ENCODE results near the gene SLC24A1.

The SLC24A1 gene

DNA sequence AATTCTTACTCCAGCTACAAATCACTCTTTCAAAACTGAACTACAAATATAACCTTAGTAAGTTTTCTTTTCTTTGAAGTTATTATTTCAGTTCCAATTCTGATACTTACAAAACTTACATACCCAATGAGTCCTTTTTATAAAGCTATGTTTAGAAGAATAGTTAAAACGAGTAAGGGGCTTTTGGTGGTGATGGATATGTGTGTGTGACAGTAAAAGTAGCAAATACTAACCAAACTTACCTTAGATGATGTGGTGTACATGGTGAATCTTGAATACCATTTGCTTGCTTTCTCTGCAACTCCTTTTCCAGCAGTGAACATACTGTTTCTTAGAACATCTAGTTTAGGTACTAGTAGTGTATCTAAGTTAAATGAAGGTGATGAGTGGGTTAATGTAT, 68.4 kb downstream of the SLC24A1 start:
- H3K9me3 Mint-ChIP-seq, result peaks cover 1% of the 10 kb centered on the region
- ATAC-seq (ENCODE audit: low read depth) (no peak), DNase-seq (ENCODE audit: low spot score in 2 of 2) (no peak)
- H3K36me3 Mint-ChIP-seq, result peaks cover 38% of the 10 kb centered on the region
- no peaks in the 10 kb centered on the region for H3K4me1 Mint-ChIP-seq
- no peaks in the 10 kb centered on the region for H3K27me3 Mint-ChIP-seq
- no peak overlapping the region for H3K4me3 Mint-ChIP-seq
- H3K27ac Mint-ChIP-seq, result no peak overlapping the region

DNA sequence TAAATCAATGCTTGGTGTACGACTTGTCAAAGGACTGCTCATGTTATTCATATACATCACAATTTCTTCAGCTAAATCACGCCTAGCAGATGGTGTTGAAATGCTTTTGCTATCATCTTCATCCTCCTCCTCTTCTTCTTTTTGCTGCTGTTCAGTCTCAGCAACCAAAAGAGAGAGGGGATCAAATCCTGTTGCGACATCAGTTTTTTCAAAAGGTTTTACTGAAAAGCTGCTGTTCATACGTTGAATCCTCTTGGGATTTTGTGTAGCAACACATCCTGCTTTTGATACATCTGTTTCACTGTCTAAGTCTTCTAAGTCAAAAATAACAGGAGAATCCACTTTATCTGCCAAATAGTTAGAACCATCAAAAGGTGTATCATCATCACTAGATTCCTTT, 69.0 kb downstream of the SLC24A1 start:
- Mint-ChIP-seq H3K9me3 (peaks cover 1% of the 10 kb centered on the region), H3K36me3 (peaks cover 38% of the 10 kb centered on the region), H3K4me3 (no peak overlapping the region), H3K27me3 (no peaks in the 10 kb centered on the region), H3K4me1 (no peaks in the 10 kb centered on the region), H3K27ac (peak overlapping the region; percentile 9)
- no peak for ATAC-seq (ENCODE audit: low read depth)
- DNase-seq (ENCODE audit: low spot score in 2 of 2), result no peak

DNA sequence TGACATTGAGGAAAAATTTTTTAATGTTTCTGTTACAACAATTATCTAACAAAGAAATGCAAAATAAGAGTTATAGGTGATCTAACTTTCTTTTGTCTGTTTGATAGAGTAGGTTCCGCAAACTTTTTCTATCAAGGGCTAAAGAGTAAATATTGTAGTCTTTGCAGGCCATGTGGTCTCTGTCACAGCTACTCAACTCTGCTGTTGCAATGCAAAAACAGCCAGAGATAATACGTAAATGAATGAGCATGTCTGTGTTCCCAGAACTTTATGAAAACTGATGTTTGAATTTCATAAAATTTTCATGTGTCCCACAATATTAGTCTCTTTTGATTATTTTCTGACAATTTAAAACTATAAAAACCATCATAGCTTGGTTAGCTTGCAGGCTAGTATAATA, 73.3 kb downstream of the SLC24A1 start:
- H3K4me1 Mint-ChIP-seq, result no peaks in the 10 kb centered on the region
- ATAC-seq (ENCODE audit: low read depth) (no peak), DNase-seq (ENCODE audit: low spot score in 2 of 2) (no peak)
- no peaks in the 10 kb centered on the region for H3K27me3 Mint-ChIP-seq
- no peaks in the 10 kb centered on the region for H3K9me3 Mint-ChIP-seq
- H3K4me3 Mint-ChIP-seq, result no peak overlapping the region
- no peak overlapping the region for H3K27ac Mint-ChIP-seq
- H3K36me3 Mint-ChIP-seq, result peaks cover 33% of the 10 kb centered on the region
